IPS-NIHi7 (cell line): ENCODE measurements around the gene CDC25C.

Experiments used
- DNase-seq: peaks from one replicate; pipeline ENCODE4 v3.0.0; 2012; ENCODE audit warnings: mixed read lengths; ENCODE audit errors: extremely low spot score

Gene CDC25C

DNA sequence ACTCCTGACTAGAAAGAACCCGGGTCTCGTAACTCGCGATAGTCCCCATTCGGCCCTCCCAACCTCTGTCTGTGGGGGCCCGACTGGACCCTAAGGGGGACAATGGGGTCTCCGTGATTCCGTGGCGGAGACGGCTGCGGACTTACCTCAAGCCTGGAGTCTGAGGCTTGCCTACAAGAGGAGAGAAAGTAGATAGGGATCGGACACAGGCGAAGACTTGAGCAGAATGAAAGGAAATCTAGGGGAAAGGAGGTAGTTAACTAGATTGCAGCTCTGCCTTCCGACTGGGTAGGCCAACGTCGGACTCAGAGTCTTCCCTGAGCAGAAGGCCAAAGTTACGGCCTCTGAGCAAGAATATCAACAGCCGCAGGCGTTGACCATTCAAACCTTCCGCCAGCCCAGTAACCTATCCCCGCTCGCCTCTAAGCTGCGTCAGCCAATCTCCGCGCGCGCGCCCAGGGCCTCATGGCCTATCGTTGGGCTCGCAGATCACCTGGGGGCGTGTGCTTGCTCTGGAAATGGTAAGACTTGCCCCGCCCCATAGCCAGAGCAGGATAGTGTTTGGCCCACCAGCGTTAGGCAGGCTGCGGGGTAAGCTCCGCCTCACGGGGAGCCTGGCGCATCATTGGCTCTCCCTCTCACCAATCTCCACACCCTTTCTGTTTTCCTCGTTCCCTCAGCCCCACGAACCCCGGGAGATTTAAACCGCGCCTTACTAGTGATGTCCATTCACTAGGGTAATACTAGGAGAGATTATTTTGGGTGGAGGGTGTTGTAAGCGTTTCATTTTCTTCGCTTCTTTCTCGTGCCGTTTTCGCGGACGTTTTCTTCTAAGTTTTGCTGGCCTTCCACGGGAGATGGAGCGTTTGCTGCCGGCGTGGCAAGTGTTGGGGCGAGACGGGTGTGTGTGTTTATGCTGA is at the start of gene CDC25C:
Gene CDC25C, minus strand, starts transcription at position 356 of the 920 bp plus-strand sequence. CDS start 624 bp downstream, outside the sequence.
- peak; percentile 98 for DNase-seq

- no peak for DNase-seq
These were observed 41.0 kb upstream of the CDC25C start for GRCh38 chr5:138372653-138373052.

DNA sequence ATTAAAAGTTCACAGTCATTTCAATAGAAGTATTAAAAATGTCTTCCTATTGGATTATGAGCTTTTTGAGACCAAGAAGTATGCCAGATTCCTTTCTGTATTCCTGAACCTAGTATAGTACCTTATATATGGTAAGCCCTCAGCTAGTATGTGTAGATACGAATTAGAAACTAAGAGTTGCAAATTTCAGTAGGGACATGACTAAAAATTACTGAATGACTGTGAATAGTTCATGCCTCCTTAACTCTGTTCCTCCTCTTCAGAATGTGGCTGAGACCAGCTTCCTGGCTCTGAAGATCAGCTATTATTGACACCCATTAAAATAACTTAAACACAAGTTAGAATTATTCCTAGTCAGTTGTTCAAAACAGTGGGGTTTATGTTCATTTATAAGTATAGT is 40.6 kb upstream of the CDC25C start:
- no peak for DNase-seq

DNA sequence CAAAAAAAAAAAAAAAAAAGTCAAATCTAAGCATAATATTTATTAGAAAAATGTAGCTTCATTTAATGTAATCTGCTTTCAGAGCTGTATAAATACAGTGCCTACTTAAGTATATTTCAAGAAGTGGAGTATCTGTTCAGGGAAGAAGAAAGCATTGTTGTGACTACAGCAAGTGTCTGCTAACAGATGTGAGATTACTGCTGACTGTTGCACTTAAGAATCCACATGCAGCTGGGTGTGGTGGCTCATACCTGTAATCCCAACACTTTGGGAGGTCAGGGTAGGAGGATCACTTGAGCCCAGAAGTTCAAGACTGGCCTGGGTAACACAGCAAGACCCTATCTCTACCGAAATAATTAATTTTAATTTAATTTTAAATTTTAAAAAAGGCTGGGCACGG is 39.9 kb upstream of the CDC25C start:
- no peak for DNase-seq

GRCh38 chr5:138370537-138370936 is 38.9 kb upstream of the CDC25C start:
- DNase-seq, result no peak

DNA sequence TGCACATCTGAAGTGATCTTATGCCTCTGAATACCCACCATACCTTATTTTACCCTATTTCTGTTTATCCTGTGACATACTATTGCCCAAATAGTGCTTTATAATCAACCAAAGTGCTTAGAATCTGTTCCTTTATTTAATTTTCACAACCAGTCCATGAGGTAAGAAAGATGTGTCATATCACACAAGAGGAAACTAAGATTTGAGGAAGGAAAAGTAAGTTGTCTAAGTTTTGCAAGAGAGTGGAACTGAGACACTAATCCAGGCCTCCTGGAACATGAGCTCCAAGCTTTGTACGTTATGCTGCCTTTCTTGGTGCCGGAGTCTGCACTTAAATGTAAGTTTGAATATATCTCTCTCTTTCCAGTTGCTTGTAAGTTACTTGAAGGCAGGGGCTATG is 38.1 kb upstream of the CDC25C start:
- no peak for DNase-seq

DNA sequence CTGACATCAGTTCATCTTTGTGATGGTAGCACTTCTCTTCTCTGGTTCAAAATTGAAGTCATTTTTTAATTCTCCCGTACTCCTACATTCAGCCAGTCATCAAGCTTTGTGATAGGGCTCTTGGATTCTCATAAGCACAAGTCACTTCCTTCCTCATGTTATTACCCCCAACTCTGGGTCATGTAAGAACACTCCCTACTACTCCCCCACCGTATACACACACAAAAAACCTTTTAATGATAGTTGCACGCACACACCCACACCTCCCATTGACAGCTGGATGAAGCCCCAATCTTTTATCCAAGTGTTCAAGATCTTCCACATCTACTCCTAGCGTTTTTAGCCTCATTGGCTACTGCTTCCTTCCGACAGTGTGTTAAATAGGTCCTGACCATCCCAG is 37.7 kb upstream of the CDC25C start:
- DNase-seq, result no peak

GRCh38 chr5:138366632-138367382 is 35.2 kb upstream of the CDC25C start:
- no peak for DNase-seq

- no peak for DNase-seq
These were observed 33.0 kb upstream of the CDC25C start for GRCh38 chr5:138364576-138364975.

DNA sequence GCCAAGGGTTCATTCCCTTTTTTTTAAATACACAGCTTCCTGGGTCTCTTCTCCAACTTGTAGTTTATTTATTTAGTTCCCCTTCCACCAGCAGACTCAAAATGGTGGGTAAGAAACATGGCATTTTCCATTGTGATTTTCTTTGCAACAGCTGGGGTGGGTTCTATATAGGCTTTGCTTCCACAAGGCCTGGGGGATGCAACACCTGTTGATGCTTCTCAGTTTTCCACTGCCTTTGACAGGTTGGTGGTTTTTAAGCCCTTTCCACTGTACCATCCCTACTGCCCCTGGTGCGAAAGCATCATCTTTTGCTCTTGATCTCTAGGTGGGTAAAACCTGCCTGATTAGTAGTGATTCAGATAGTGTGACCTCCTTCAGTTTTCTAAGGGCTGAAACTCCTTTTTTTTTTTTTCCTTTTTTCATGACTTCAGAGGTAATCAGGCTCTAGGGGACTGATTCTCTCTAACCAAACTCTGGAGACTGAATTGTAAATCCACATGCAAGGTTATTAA is 29.4 kb upstream of the CDC25C start:
- no peak for DNase-seq

DNA sequence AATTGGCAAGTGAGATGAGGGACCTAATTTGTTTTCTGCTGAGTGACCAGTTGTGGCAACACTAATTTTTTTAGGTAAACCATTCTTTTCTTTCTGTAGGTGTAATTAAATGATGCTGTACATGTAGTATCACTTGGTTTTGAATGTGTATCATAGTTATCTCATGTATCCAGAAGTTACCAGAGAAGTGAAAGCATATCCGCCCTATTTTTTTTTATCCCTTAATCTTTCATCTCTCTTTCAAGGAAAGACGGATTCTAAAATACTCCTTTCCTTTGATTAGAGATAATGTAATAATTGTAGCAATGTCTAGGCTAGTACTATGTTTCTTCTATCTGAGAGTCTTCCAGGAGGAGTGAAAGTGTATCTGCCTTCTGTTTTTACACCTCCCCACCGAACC is 28.0 kb upstream of the CDC25C start:
- no peak for DNase-seq

GRCh38 chr5:138354926-138355378 is 23.3 kb upstream of the CDC25C start:
- DNase-seq, result peak; percentile 71

- DNase-seq, result no peak
These were observed 22.8 kb upstream of the CDC25C start for GRCh38 chr5:138354387-138354786.

- peak; percentile 31 for DNase-seq
These were observed 22.0 kb upstream of the CDC25C start for GRCh38 chr5:138353560-138354080.

GRCh38 chr5:138352722-138353559 is 21.3 kb upstream of the CDC25C start:
- DNase-seq, result peak; percentile 38

DNA sequence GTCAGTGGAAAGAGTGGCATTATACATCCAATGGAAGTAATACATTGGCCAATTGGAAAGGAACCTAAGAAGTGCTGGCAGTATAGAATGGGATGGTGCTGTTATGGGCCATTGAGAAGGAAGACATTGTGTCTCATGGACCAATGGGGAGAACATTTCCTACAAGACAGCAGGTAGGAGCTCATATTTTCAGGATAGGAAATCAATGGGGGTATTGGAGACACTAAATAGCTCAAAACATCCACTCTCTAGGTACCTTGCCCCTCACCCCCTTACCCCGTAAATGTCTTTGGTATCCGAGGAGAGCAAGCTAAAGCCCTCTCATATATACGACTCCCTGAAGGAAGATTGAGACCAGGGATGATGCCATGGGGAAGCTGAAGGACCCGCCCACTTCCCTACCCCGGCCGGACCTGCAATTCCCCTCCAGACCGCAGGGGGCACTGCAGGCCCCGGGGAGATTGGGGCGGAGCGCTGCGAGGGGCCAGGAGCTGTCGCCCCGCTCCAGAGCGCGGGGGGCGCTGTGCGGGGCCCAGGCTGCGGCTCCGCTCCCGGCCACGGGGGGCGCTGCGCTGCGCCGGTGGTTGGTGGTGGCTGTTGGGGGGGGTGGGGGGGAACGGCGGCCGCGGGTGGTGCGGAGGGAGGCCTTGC is 20.6 kb upstream of the CDC25C start, which contains the start of gene KDM3B:
Gene KDM3B, plus strand, starts transcription at position 615 of the 651 bp plus-strand sequence. CDS start 111 bp downstream, outside the sequence.
- DNase-seq, result peak; percentile 96

GRCh38 chr5:138351517-138351916 is 19.9 kb upstream of the CDC25C start:
- no peak for DNase-seq

DNA sequence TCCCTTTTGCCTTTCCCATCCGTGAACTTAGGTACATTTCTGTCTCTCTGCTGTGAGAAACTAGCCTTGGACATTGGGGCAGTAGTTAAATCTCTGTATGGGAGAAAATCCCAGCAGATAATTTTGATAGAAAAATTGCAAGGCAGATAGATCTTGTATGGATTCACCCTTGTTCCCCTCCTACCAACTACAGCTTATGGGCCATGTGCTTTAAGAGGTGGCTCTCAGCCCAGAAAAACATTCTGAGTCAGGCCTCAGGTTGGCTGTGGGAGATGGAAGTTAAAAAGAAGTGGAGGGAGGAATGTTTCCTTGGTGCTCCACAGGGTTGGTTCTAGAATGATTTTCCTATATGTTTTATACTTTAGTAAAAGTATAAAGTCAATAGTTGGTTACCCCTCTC is 19.5 kb upstream of the CDC25C start:
- no peak for DNase-seq

- no peak for DNase-seq
These were observed 18.9 kb upstream of the CDC25C start for GRCh38 chr5:138350563-138350890.

GRCh38 chr5:138349852-138350562 is 18.4 kb upstream of the CDC25C start:
- DNase-seq, result no peak
